Ascending aorta (tissue), 2 donors: ENCODE data around the gene SYT3. TPM values are rescaled to one million over a fixed set of nuclear protein-coding genes. Genes with fewer than 3 reads are reported as not detected.
"Not testable (repeated sequence)": the region's sequence is repeated elsewhere in the genome, so short reads cannot be mapped to it uniquely, and the experiment has no call there.

Experiments used
- DNase-seq, 2 donors: peaks; one replicate each; pipeline ENCODE4 v3.0.0-alpha.2; 2019; ENCODE audit warnings: low spot score in 2 of 2
- H3K27ac ChIP-seq, 2 donors: fragments of 200-600 bp; sonication (generic); one replicate each; pipeline ENCODE4 v1.5.1; 2016 to 2017; ENCODE audit warnings: mild to moderate bottlenecking in 1 of 2
- H3K27me3 ChIP-seq: fragments of 200-600 bp; sonication (generic); one replicate; pipeline ENCODE4 v1.5.1; 2017
- H3K36me3 ChIP-seq, 2 donors: fragments of 200-600 bp; sonication (generic); one replicate each; pipeline ENCODE4 v1.5.1; 2016
- H3K4me1 ChIP-seq, 2 donors: fragments of 200-600 bp; sonication (generic); one replicate each; pipeline ENCODE4 v1.5.1; 2016 to 2017; ENCODE audit warnings: mild to moderate bottlenecking in 1 of 2
- H3K4me3 ChIP-seq, 2 donors: fragments of 200-600 bp; sonication (generic); one replicate each; pipeline ENCODE4 v1.5.1; 2016 to 2017; ENCODE audit warnings: mild to moderate bottlenecking in 1 of 2
- H3K9me3 ChIP-seq, 2 donors: fragments of 200-600 bp; sonication (generic); one replicate each; pipeline ENCODE4 v1.5.1; 2016
- intact Hi-C: fragments of 100-400 bp; cut with DNase I; formaldehyde crosslinking; loops from one replicate; pipeline ENCODE4 v1.15.1; 2023
- total RNA-seq: library from RNA; depleted of rRNA; stranded (reverse); fragments of >200 nt; gene quantifications from one replicate; pipeline ENCODE4 v1.1.0, GENCODE V29; 2016
- TF ChIP-seq, protein P1 (sequence below), 3 experiments: fragments of 200-600 bp in 2 of 3; fragments of 450-650 bp in 1 of 3; sonication (generic) in 2 of 3; IDR thresholded peaks; one replicate each; pipeline ENCODE4 v1.5.1; 2016 to 2019; ENCODE audit warnings: antibody characterized with exemption in 3 of 3, mild to moderate bottlenecking in 1 of 3, moderate library complexity in 1 of 3

SYT3 gene
- total RNA-seq, 1 donor from 2014 or later, result 2.2 TPM

DNA sequence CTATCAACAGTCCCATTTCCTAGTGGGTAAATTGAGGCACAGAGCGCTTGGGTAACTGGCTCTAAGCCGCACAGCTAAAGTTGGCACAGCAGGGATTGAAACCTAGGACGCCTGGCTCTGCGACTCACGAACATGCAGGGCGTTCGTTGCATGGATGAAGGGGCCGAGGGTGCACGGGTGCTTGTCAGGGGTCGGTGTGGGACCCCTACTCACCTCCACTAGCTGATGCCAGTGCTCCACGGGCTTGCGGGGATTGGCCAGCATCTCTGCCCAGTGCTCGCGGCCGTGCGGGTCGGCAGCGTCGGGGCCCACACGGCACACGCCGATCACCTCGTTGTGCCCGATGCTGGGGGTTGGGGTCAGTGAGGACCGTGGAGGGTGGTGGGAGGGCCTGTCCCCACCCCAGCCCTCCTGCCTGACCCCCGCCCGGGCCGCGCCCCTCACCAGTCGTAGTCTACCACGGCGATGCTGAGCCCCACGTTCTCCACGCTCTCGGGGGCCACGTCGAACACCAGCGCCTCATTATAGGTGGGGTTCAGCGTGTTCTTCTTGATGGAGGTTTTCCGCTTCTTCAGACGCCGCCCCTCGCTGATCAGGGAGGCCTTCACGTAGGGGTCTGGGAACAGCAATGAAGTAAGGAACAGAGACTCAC lies 14.6 kb downstream of the SYT3 start:
- TF ChIP-seq, protein P1, sequence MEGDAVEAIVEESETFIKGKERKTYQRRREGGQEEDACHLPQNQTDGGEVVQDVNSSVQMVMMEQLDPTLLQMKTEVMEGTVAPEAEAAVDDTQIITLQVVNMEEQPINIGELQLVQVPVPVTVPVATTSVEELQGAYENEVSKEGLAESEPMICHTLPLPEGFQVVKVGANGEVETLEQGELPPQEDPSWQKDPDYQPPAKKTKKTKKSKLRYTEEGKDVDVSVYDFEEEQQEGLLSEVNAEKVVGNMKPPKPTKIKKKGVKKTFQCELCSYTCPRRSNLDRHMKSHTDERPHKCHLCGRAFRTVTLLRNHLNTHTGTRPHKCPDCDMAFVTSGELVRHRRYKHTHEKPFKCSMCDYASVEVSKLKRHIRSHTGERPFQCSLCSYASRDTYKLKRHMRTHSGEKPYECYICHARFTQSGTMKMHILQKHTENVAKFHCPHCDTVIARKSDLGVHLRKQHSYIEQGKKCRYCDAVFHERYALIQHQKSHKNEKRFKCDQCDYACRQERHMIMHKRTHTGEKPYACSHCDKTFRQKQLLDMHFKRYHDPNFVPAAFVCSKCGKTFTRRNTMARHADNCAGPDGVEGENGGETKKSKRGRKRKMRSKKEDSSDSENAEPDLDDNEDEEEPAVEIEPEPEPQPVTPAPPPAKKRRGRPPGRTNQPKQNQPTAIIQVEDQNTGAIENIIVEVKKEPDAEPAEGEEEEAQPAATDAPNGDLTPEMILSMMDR (IDR thresholded peaks at IDR 0.05), result no peak
- intact Hi-C loops, result no loop called here

DNA sequence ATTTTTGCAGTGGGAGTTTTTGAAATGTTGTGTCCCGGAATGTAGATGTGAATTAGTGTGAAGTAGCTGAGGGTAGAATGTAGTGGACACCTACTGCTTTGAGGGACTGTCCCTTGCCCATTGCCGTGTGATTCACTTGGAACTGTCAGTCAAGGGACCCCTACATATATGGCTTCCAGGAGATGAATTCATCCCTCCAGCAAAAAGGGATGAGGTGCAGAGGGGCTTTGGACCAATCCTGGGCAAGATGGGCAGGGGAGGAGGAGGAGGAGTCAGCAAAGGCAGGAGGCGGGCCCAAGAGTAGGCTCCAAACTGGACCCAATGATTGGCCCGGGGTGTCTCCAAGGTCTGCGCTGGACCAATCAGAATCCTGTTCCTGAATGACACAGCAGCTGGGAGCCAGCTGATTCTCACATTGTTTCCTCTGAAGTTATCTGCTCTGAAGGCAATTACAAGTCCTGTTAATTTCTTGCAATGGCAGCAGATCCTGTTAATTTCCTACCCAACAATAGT lies 19.2 kb downstream of the SYT3 start:
- H3K27ac ChIP-seq, H3K4me1 ChIP-seq, intact Hi-C loops, DNase-seq, H3K9me3 ChIP-seq, H3K36me3 ChIP-seq, H3K4me3 ChIP-seq, H3K27me3 ChIP-seq: not testable (repeated sequence)

More for the DNA sequence above, 14.6 kb downstream of the SYT3 start:
- DNase-seq, result no peak
- H3K4me1 ChIP-seq, result no peaks in the 10 kb centered on the region
- H3K4me3 ChIP-seq, result no peak overlapping the region
- no peak overlapping the region for H3K27ac ChIP-seq
- H3K27me3 ChIP-seq, result no peaks in the 10 kb centered on the region
- no peaks in the 10 kb centered on the region for H3K9me3 ChIP-seq
- no peaks in the 10 kb centered on the region for H3K36me3 ChIP-seq

DNA sequence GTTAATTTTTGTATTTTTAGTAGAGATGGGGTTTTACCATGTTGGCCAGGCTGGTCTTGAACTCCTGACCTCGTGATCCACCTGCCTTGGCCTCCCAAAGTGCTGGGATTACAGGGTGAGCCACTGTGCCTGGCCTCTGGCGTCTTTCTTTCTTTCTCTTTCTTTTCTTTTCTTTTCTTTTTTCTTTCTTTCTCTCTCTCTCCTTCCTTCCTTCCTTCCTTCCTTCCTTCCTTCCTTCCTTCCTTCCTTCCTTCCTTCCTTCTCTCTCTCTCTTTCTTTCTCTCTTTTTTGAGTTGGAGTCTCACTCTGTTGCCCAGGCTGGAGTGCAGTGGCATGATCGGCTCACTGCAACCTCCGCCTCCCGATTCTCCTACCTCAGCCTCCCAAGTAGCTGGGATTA lies 20.5 kb downstream of the SYT3 start:
- DNase-seq, H3K9me3 ChIP-seq, H3K27ac ChIP-seq, H3K36me3 ChIP-seq, H3K27me3 ChIP-seq, H3K4me1 ChIP-seq, H3K4me3 ChIP-seq, intact Hi-C loops: not testable (repeated sequence)

DNA sequence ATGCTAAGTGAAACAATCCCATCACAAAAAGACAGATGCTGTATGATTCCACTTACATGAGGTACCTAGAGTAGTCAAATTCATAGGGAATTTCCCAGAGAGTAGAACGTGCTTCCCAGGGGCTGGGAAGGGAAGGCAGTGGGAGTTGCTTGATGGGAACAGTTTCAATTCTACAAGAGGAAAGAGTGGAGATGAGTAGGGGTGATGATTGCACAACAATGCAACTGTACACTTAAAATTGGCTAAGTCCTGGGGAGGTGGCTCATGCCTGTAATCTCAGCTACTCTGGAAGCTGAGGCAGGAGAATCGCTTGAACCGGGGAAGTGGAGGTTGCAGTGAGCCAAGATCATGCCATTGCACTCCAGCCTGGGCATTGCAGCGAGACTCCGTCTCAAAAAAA lies 21.3 kb downstream of the SYT3 start:
- H3K36me3 ChIP-seq, H3K4me1 ChIP-seq, H3K4me3 ChIP-seq, H3K27me3 ChIP-seq, intact Hi-C loops, H3K27ac ChIP-seq, H3K9me3 ChIP-seq, DNase-seq: not testable (repeated sequence)

DNA sequence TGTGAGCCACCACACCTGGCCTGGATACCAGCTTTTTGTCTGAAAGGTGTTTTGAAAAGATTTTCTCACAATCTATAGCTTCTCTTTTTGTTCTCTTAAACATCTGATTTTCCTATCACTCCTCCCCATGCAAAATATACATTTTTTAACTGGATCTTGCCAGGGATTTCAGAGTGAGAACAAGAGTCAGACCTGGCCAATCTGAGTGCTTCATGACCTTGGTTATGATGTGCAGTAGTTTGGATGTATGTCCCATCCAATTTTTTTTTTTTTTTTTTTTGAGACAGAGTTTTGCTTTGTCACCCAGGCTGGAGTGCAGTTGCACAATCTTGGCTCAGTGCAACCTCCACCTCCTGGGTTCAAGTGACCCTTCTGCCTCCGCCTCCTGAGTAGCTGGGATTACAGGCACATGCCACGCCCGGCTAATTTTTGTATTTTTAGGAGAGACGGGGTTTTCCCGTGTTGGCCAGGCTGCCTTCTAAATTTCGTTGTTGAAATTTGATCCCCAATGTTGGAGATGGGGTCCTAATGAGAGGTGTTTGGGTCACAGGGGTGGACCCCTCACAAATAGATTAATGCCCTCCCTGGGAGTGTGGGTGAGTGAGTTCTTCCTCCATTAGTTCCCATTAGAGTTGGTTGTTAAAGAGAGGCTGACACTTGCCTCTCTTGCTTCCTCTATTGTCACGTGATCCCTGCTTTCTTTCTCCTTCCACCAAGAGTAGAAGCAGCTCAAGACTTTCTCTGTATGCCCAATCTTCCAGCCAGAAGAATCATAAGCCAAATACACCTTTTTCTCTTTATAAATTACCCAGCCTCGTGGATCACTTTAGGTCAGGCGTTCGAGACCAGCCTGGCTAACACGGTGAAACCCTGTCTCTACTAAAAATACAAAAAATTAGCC lies 26.9 kb downstream of the SYT3 start:
- intact Hi-C loops, H3K27ac ChIP-seq, H3K4me1 ChIP-seq, DNase-seq, H3K27me3 ChIP-seq, H3K36me3 ChIP-seq, H3K4me3 ChIP-seq, H3K9me3 ChIP-seq: not testable (repeated sequence)

DNA sequence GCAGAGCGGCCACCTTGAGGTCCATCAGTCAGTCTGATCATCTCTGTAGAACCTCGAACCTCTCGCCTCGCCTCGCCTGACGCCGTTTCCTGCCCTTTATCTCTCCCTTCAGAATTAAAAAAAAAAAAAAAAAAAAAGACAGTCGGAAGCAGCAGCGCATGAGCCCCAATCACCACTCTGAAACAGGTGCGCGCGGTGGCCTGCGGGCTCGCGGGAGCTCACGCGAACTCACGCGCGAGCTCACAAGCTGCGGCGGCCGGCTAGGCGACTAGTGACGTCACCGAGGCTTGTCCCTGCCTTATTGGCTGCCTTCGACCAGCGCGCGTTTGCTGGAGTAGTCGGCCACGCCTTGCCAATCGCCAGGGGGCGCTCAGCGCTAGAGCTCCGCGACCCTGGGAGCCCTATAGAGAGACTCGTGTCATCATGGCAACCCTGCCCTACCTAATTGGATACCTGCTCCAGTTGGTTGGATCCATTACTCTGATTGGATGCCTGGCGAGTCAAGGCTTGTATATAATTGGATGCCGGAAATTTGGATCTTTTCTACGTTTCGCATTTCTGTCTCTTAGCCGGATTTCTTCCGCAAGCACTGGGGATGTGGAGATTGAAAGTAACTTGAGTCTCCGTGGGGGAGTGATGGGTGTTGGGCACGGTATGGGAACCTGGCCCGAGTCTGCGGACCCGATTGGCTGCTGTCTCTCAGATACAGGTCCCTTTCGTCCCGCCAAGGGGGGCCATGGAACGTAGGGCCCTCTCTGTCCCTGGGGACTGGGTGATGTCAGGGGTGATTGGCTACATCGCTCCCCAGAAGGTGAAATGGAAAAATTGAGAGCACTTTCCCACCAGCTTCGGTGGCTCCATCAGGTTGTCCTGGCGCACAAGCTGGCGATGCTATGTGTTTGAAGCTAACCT lies 31.6 kb downstream of the SYT3 start:
- Histone ChIP-seq H3K27me3 (no peaks in the 10 kb centered on the region), H3K4me1 (no peaks in the 10 kb centered on the region), H3K4me3 (no peak overlapping the region), H3K36me3 (no peaks in the 10 kb centered on the region), H3K27ac (no peak overlapping the region), H3K9me3 (no peaks in the 10 kb centered on the region)
- TF ChIP-seq, protein P1 (IDR thresholded peaks at IDR 0.05), result peak in 1 of 3 experiments; percentile 18
- intact Hi-C loops, result no loop called here
- peak; percentile 10 to 74 for DNase-seq

DNA sequence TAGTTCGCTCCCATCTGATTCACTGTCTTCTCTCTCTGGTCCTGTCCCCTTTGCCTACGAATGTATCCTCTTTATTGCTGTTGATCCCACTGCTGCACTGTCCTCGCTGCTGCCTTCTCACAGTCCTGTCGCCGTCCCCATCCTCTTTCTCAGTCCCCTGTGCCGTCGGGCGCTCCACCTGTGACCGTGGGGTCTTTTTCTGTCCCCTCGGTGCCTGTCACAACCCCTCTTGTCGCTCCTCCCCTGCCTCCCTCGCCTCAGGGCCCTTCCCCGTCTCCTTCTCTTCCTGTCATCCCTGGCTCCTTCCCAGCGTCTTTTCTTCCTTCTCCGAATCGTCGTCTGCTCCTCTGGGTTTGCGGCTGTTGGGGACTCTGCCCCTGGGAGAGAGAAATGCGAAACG lies 32.3 kb downstream of the SYT3 start:
- H3K36me3 ChIP-seq, result no peaks in the 10 kb centered on the region
- no peak overlapping the region for H3K4me3 ChIP-seq
- TF ChIP-seq, protein P1 (IDR thresholded peaks at IDR 0.05), result no peak
- no peak for DNase-seq
- no peaks in the 10 kb centered on the region for H3K9me3 ChIP-seq
- no peaks in the 10 kb centered on the region for H3K27me3 ChIP-seq
- intact Hi-C loops, result no loop called here
- no peaks in the 10 kb centered on the region for H3K4me1 ChIP-seq
- H3K27ac ChIP-seq, result no peak overlapping the region

DNA sequence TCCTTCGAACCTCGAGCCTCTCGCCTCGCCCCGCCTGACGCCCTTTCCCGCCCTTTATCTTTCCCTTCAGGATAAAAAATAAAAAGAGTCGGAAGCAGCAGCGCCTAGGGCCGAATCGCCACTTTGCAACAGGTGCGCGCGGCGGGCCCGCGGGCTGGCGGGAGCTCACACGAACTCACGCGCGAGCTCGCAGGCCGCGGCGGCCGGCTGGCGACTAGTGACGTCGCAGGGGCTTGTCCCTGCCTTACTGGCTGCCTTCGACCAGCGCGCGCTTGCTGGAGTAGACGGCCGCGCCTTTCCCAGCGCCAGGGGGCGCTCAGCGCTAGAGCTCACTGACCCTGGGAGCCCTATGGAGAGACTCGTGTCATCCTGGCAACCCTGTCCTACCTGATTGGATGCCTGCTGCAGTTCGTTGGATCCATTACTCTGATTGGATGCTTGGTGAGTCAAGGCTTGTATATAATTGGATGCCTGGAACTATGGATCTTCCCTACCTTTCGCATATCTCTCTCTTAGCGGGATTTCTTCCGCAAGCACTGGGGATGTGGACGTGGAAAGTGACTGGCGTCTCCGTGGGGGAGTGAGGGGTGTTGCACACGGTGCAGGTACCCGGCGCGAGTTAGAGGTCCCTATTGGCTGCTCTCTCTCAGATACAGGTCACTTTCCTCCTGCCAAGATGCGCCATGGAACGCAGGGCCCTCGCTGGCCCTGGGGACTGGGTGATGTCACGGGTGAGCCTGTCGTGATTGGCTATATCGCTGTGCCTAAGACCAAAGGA lies 33.4 kb downstream of the SYT3 start:
- intact Hi-C loops, H3K27ac ChIP-seq, H3K4me1 ChIP-seq, H3K27me3 ChIP-seq, H3K4me3 ChIP-seq, H3K36me3 ChIP-seq, DNase-seq, H3K9me3 ChIP-seq: not testable (repeated sequence)

DNA sequence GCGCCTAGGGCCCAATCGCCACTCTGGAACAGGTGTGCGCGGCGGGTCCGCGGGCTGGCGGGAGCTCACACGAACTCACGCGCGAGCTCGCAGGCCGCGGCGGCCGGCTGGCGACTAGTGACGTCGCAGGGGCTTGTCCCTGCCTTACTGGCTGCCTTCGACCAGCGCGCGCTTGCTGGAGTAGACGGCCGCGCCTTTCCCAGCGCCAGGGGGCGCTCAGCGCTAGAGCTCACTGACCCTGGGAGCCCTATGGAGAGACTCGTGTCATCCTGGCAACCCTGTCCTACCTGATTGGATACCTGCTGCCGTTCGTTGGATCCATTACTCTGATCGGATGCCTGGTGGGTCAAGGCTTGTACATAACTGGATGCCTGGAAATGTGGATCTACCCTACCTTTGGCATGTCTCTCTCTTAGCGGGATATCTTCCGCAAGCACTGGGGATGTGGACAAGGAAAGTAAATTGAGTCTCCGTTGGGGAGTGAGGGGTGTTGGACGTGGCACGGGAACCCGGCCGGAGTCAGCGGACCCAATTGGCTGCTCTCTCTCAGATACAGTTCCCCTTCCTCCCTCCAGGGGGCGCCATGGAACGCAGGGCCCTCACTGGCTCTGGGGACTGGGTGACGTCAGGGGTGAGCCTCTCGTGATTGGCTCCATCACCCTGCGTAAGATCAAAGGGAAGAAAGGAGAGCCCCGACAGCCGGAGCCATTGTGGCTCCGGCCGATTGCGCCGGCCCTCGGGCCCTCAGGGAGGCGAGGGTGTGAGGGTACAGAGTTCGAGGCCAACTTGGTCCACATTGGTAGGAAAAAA lies 35.2 kb downstream of the SYT3 start:
- H3K4me3 ChIP-seq, intact Hi-C loops, H3K4me1 ChIP-seq, H3K36me3 ChIP-seq, DNase-seq, H3K27ac ChIP-seq, H3K9me3 ChIP-seq, H3K27me3 ChIP-seq: not testable (repeated sequence)
